Endometrium (tissue), 2 donors: ENCODE measurements around the gene FHIT.
A peak's percentile ranks its signal among the peaks of the same experiment; 100 is the strongest.

Experiments used
- FAIRE-seq: peaks from 2 replicates; lab custom pipeline; 2012; peaks lifted over from hg19 to GRCh38; lab: Jason Lieb, UNC
- donor health status: control.
- donor health status: control.

Gene FHIT

GRCh38 chr3:60835796-60836195, 415.5 kb downstream of the FHIT start:
- FAIRE-seq = no peak

GRCh38 chr3:60829058-60829457, 422.2 kb downstream of the FHIT start:
- FAIRE-seq = no peak

GRCh38 chr3:60827666-60828065, 423.6 kb downstream of the FHIT start:
- no peak for FAIRE-seq

GRCh38 chr3:60826511-60826910, 424.7 kb downstream of the FHIT start:
- FAIRE-seq = no peak

- FAIRE-seq = no peak
Measured at GRCh38 chr3:60812502-60812901, 438.8 kb downstream of the FHIT start.

- no peak for FAIRE-seq
Measured at GRCh38 chr3:60810881-60811280, 440.4 kb downstream of the FHIT start.

- FAIRE-seq = peak; percentile 46
Measured at GRCh38 chr3:60809857-60810610, 441.2 kb downstream of the FHIT start.

GRCh38 chr3:60803216-60804173, 447.8 kb downstream of the FHIT start:
- no peak for FAIRE-seq

- no peak for FAIRE-seq
Measured at GRCh38 chr3:60801307-60801706, 449.9 kb downstream of the FHIT start.

- FAIRE-seq = no peak
Measured at GRCh38 chr3:60798456-60798855, 452.8 kb downstream of the FHIT start.

- FAIRE-seq = no peak
Measured at GRCh38 chr3:60792249-60792852, 458.9 kb downstream of the FHIT start.

- no peak for FAIRE-seq
Measured at GRCh38 chr3:60788185-60788584, 463.1 kb downstream of the FHIT start.

- no peak for FAIRE-seq
Measured at GRCh38 chr3:60781935-60782334, 469.3 kb downstream of the FHIT start.

GRCh38 chr3:60779637-60780036, 471.6 kb downstream of the FHIT start:
- no peak for FAIRE-seq

GRCh38 chr3:60775985-60776384, 475.3 kb downstream of the FHIT start:
- no peak for FAIRE-seq

GRCh38 chr3:60774617-60775016, 476.6 kb downstream of the FHIT start:
- FAIRE-seq = no peak

GRCh38 chr3:60772584-60772983, 478.7 kb downstream of the FHIT start:
- no peak for FAIRE-seq

- no peak for FAIRE-seq
Measured at GRCh38 chr3:60771766-60772165, 479.5 kb downstream of the FHIT start.

- no peak for FAIRE-seq
Measured at GRCh38 chr3:60770532-60770931, 480.7 kb downstream of the FHIT start.

- FAIRE-seq = no peak
Measured at GRCh38 chr3:60767536-60767935, 483.7 kb downstream of the FHIT start.

- FAIRE-seq = no peak
Measured at GRCh38 chr3:60765776-60766175, 485.5 kb downstream of the FHIT start.

GRCh38 chr3:60764870-60765269, 486.4 kb downstream of the FHIT start:
- FAIRE-seq = no peak

- FAIRE-seq = no peak
Measured at GRCh38 chr3:60760145-60760544, 491.1 kb downstream of the FHIT start.
